A549 (cell line): ENCODE results near the gene TSPAN4. TPM values are rescaled to one million over a fixed set of nuclear protein-coding genes. Genes with fewer than 3 reads are reported as not detected.

ENCODE experiments used
- ATAC-seq, 2 experiments: fragments of 200-7000 bp in 1 of 2; fragments of >200 bp in 1 of 2; cut with Nextera tagmentation in 1 of 2; cut with Tn5 transposase in 1 of 2; 3 replicates each; pipeline versions ENCODE4 v1.8.0 to v1.9.1; 2018 to 2020; ENCODE audit warnings: mild to moderate bottlenecking in 1 of 2, moderate library complexity in 1 of 2
- CTCF ChIA-PET: fragments of 300-600 bp; sonication (Branson Sonifier 250); formaldehyde crosslinking; extraction: SDS; loops from one replicate; lab custom pipeline; 2021; ENCODE audit warnings: antibody characterized with exemption, inconsistent platforms; lab: Yijun Ruan, JAX
- POLR2A ChIA-PET: fragments of 350-600 bp; formaldehyde crosslinking; extraction: SDS; loops from one replicate; lab custom pipeline; 2021; ENCODE audit warnings: antibody characterized with exemption, inconsistent platforms; lab: Yijun Ruan, JAX
- DNase-seq, 2 experiments: peaks; one replicate each; pipeline versions ENCODE4 v3.0.0 to v3.0.0-alpha.2; 2011 to 2016; ENCODE audit warnings: low read depth in 1 of 2, low spot score in 1 of 2
- FAIRE-seq: peaks from 2 replicates; lab custom pipeline; 2011; peaks lifted over from hg19 to GRCh38; lab: Jason Lieb, UNC
- H3K27ac ChIP-seq, 2 experiments: fragments of >200 bp; sonication (Bioruptor Twin); formaldehyde crosslinking; 3 replicates each; pipeline ENCODE4 v1.5.1; 2016 to 2017
- H3K4me1 ChIP-seq: fragments of >200 bp; sonication (Bioruptor Twin); formaldehyde crosslinking; 3 replicates; pipeline ENCODE4 v1.6.1; 2016
- H3K4me2 ChIP-seq: fragments of >200 bp; sonication (Bioruptor Twin); formaldehyde crosslinking; 3 replicates; pipeline ENCODE4 v1.6.1; 2016
- H3K4me3 ChIP-seq: fragments of >200 bp; sonication (Bioruptor Twin); formaldehyde crosslinking; 3 replicates; pipeline ENCODE4 v1.5.1; 2016
- H3K9me3 ChIP-seq: fragments of >200 bp; sonication (Bioruptor Twin); formaldehyde crosslinking; 3 replicates; pipeline ENCODE4 v1.6.1; 2016
- ATOH8 ChIP-seq: fragments of 250-450 bp; sonication (Bioruptor Pico); IDR thresholded peaks from 2 replicates; pipeline ENCODE4 v1.5.0; 2020; ENCODE audit warnings: low read depth, mild to moderate bottlenecking, moderate library complexity
- CHD2 ChIP-seq: fragments of 150-350 bp; IDR thresholded peaks from 2 replicates; pipeline ENCODE4 v1.6.1; 2014; ENCODE audit warnings: low read length; ENCODE audit not compliant: partially characterized antibody
- CHD4 ChIP-seq: fragments of 200-600 bp; sonication (generic); IDR thresholded peaks from 2 replicates; pipeline ENCODE4 v1.6.1; 2016; ENCODE audit warnings: antibody characterized with exemption, mild to moderate bottlenecking, borderline replicate concordance
- FOSB ChIP-seq: fragments of 250-450 bp; sonication (Bioruptor Pico); IDR thresholded peaks from 2 replicates; pipeline ENCODE4 v1.5.0; 2020; ENCODE audit warnings: mild to moderate bottlenecking, moderate library complexity
- FOSL2 ChIP-seq, 2 experiments: fragments of 450-650 bp in 1 of 2; fragments of >200 bp in 1 of 2; sonication (Bioruptor Twin) in 1 of 2; formaldehyde crosslinking; IDR thresholded peaks; 2 replicates each; pipeline versions ENCODE4 v1.5.0 to v1.6.1; 2016 to 2020; ENCODE audit warnings: mild to moderate bottlenecking in 1 of 2, moderate library complexity in 1 of 2
- HES2 ChIP-seq: fragments of >200 bp; sonication (Bioruptor Twin); formaldehyde crosslinking; IDR thresholded peaks from 2 replicates; pipeline ENCODE4 v1.6.1; 2016
- HEYL ChIP-seq: fragments of 250-450 bp; sonication (Bioruptor Pico); IDR thresholded peaks from 2 replicates; pipeline ENCODE4 v1.8.0; 2021; ENCODE audit warnings: mild to moderate bottlenecking, moderate library complexity
- HMGXB4 ChIP-seq: fragments of 250-450 bp; sonication (Bioruptor Pico); IDR thresholded peaks from 2 replicates; pipeline ENCODE4 v1.5.0; 2021; ENCODE audit warnings: mild to moderate bottlenecking, moderate library complexity, borderline replicate concordance
- KDM5A ChIP-seq: fragments of 200-600 bp; sonication (generic); IDR thresholded peaks from 2 replicates; pipeline ENCODE4 v1.6.1; 2016; ENCODE audit warnings: antibody characterized with exemption, mild to moderate bottlenecking
- MAZ ChIP-seq: fragments of 150-350 bp; IDR thresholded peaks from 2 replicates; pipeline ENCODE4 v1.6.1; 2014; ENCODE audit warnings: antibody characterized with exemption, low read depth, low read length, borderline replicate concordance
- NR3C1 ChIP-seq: fragments of >200 bp; sonication (Bioruptor Twin); formaldehyde crosslinking; IDR thresholded peaks from 3 replicates; pipeline ENCODE4 v1.6.1; 2017
- REST ChIP-seq: fragments of 200-600 bp; sonication (generic); IDR thresholded peaks from 2 replicates; pipeline ENCODE4 v1.6.1; 2016; ENCODE audit warnings: antibody characterized with exemption, mild to moderate bottlenecking, moderate library complexity
- RNF2 ChIP-seq: fragments of 200-600 bp; sonication (generic); IDR thresholded peaks from 2 replicates; pipeline ENCODE4 v1.6.1; 2016; ENCODE audit warnings: low read depth, mild to moderate bottlenecking, antibody characterized with exemption, moderate library complexity, borderline replicate concordance
- SMC3 ChIP-seq: fragments of >200 bp; sonication (Bioruptor Twin); formaldehyde crosslinking; IDR thresholded peaks from 3 replicates; pipeline ENCODE4 v1.6.1; 2018; ENCODE audit warnings: inconsistent platforms
- SREBF2 ChIP-seq: fragments of 450-650 bp; IDR thresholded peaks from 2 replicates; pipeline ENCODE4 v1.6.1; 2014; ENCODE audit warnings: mild to moderate bottlenecking, moderate library complexity
- TP53 ChIP-seq: fragments of 250-450 bp; sonication (Bioruptor Pico); IDR thresholded peaks from 2 replicates; pipeline ENCODE4 v1.5.0; 2021; ENCODE audit warnings: mild to moderate bottlenecking, moderate library complexity
- ZFP36 ChIP-seq: fragments of 450-650 bp; IDR thresholded peaks from 2 replicates; pipeline ENCODE4 v1.6.1; 2014; ENCODE audit warnings: borderline replicate concordance; ENCODE audit not compliant: partially characterized antibody
- WGBS: methylation state at CpG from one replicate; pipeline ENCODE4 v1.1.6; 2017; ENCODE audit errors: missing lambda C conversion rate; 5-methylcytosine and 5-hydroxymethylcytosine counted together
- polyA plus RNA-seq, 4 experiments: library from polyadenylated mRNA; depleted of rRNA in 3 of 4; stranded (reverse); fragments of >200 nt; fragmentation: RNase III in 1 of 4; extraction: RNeasy Plus Mini Kit Qiagen cat#74134 plus additional on column Dnase treatment in 1 of 4; gene quantifications; 2 replicates in 3 of 4; 3 replicates in 1 of 4; pipeline ENCODE4 v1.2.3, GENCODE V29; 2011 to 2017

The TSPAN4 gene
- polyA plus RNA-seq, 2 of the 4 experiments (the other 2 are of a cell fraction): 83.5 to 145 TPM

- DNase-seq (no peak), ATAC-seq (no peak), FAIRE-seq (no peak)
- WGBS: 69% methylated on average over 17 of the region's 31 CpGs
- ChIA-PET CTCF (interaction anchor here (1.0 to 1.4 kb wide), 3 partner anchors 8 to 14 kb away, joined by 3 to 4 read pairs (median 4); partner anchors contain the start of gene PNPLA2), POLR2A (interaction anchor here (4.7 to 5.1 kb wide), 2 partner anchors 12 kb away, joined by 47 to 52 read pairs; partner anchors contain the start of genes PNPLA2, POLR2L and TSPAN4)
- no peak for TF ChIP-seq FOSL2 (IDR thresholded peaks at IDR 0.05)
- TF ChIP-seq FOSL2 (CRISPR knock-in tag; IDR thresholded peaks at IDR 0.05): peak; percentile 48
- TF ChIP-seq MAZ: no peak
- Histone ChIP-seq H3K4me2 (peak overlapping the region; percentile 88), H3K9me3 (no peaks in the 10 kb centered on the region), H3K27ac (peak overlapping the region; percentile 98 to 100), H3K4me3 (peak overlapping the region; percentile 86), H3K4me1 (peaks cover 53% of the 10 kb centered on the region)
Measured at GRCh38 chr11:831118-831864, 11.4 kb upstream of the TSPAN4 start.

- H3K9me3 ChIP-seq: no peaks in the 10 kb centered on the region
- TF ChIP-seq ATOH8 (CRISPR knock-in tag) (no peak), ZFP36 (no peak), CHD4 (no peak), NR3C1 (no peak), HES2 (no peak), RNF2 (no peak), SREBF2 (no peak), CHD2 (no peak), HMGXB4 (no peak), FOSB (CRISPR knock-in tag) (no peak), REST (no peak), TP53 (CRISPR knock-in tag) (no peak), KDM5A (no peak), HEYL (CRISPR knock-in tag) (no peak), SMC3 (no peak)
- TF ChIP-seq, all 56 proteins: peak for 0
- H3K4me3 ChIP-seq: peak overlapping the region; percentile 86
- no peak for FAIRE-seq
- H3K27ac ChIP-seq: peak overlapping the region; percentile 98 to 100
- WGBS: 28% methylated on average over 17 of the region's 23 CpGs
- ChIA-PET CTCF (interaction anchor here (1.3 to 1.4 kb wide), 2 partner anchors 13 kb away, joined by 4 read pairs; partner anchors contain the start of gene PNPLA2), POLR2A (interaction anchor here (1.2 to 5.1 kb wide), 4 partner anchors 11 to 23 kb away, joined by 3 to 52 read pairs (median 34); partner anchors contain the start of genes PNPLA2, POLR2L, RPLP2 and TSPAN4)
- ATAC-seq: no peak
- peaks cover 54% of the 10 kb centered on the region for H3K4me1 ChIP-seq
- peak overlapping the region; percentile 88 for H3K4me2 ChIP-seq
- no peak for DNase-seq
Measured at GRCh38 chr11:831961-832528, 10.6 kb upstream of the TSPAN4 start.
